Esophagus muscularis mucosa (tissue), 4 donors: ENCODE results near the gene HYDIN.
"Not testable (repeated sequence)": the region's sequence is repeated elsewhere in the genome, so short reads cannot be mapped to it uniquely, and the experiment has no call there.

Experiments
- CTCF ChIP-seq, 3 experiments: fragments of 200-600 bp in 2 of 3; fragments of 450-650 bp in 1 of 3; sonication (generic) in 2 of 3; IDR thresholded peaks; one replicate each; pipeline ENCODE4 v1.5.1; 2017 to 2019; ENCODE audit warnings: antibody characterized with exemption in 3 of 3, mild to moderate bottlenecking in 2 of 3, moderate library complexity in 1 of 3
- EP300 ChIP-seq: sonication (generic); formaldehyde crosslinking; IDR thresholded peaks from one replicate; pipeline ENCODE4 v1.6.1; 2017; ENCODE audit warnings: antibody characterized with exemption
- POLR2A ChIP-seq: fragments of 450-650 bp; IDR thresholded peaks from one replicate; pipeline ENCODE4 v1.6.1; 2017; ENCODE audit warnings: antibody characterized with exemption, moderate library complexity, mild to moderate bottlenecking, low read depth
- POLR2AphosphoS5 ChIP-seq, 2 donors: sonication (generic); formaldehyde crosslinking; IDR thresholded peaks; one replicate each; pipeline ENCODE4 v1.6.1; 2017; ENCODE audit warnings: antibody characterized with exemption in 2 of 2

GRCh38 chr16:70882311-70882710 lies 348.2 kb downstream of the HYDIN start:
- TF ChIP-seq CTCF (IDR thresholded peaks at IDR 0.05); POLR2AphosphoS5 (IDR thresholded peaks at IDR 0.05); EP300; POLR2A: not testable (repeated sequence)
